GM12878 (cell line): Measurements from ENCODE around the gene KLHL2. TPM values are rescaled to one million over a fixed set of nuclear protein-coding genes. Genes with fewer than 3 reads are reported as not detected.
A peak's percentile ranks its signal among the peaks of the same experiment; 100 is the strongest.

ENCODE experiments used
- ATAC-seq: fragments of 200-7000 bp; cut with Tn5 transposase; 3 replicates; pipeline ENCODE4 v1.9.1; 2020; ENCODE audit warnings: mild to moderate bottlenecking, moderate library complexity
- BruUV-seq: library from RNA; stranded (reverse); fragments of 400-500 nt; replicated peaks from 2 replicates; lab custom pipeline; 2021; lab: Mats Ljungman, UMichigan
- CTCF ChIA-PET: fragments of 300-600 bp; sonication (Branson Sonifier 250); formaldehyde crosslinking; extraction: SDS; loops from one replicate; lab custom pipeline; 2021; ENCODE audit warnings: inconsistent platforms; lab: Yijun Ruan, JAX
- POLR2A ChIA-PET: fragments of 350-600 bp; formaldehyde crosslinking; extraction: SDS; loops from one replicate; lab custom pipeline; 2021; ENCODE audit warnings: inconsistent platforms; lab: Charles Lee
- RAD21 ChIA-PET: fragments of 300-600 bp; sonication (Branson Sonifier 250); formaldehyde crosslinking; loops from one replicate; lab custom pipeline; 2023; ENCODE audit warnings: antibody characterized with exemption; ENCODE audit not compliant: unreplicated experiment; lab: Charles Lee
- SMC1A ChIA-PET: fragments of 300-600 bp; sonication (Branson Sonifier 250); formaldehyde crosslinking; loops from one replicate; lab custom pipeline; 2023; ENCODE audit not compliant: unreplicated experiment, uncharacterized antibody; lab: Charles Lee
- DNase-seq: peaks from one replicate; pipeline ENCODE4 v3.0.0-alpha.2; 2011; ENCODE audit warnings: low read depth, low spot score
- FAIRE-seq: peaks from 3 replicates; lab custom pipeline; 2011; peaks lifted over from hg19 to GRCh38; lab: Jason Lieb, UNC
- H2AFZ ChIP-seq: 2 replicates; pipeline ENCODE4 v1.6.0; 2011; ENCODE audit warnings: low read depth, low read length, control low read depth; ENCODE audit not compliant: control insufficient read depth
- H3K27ac ChIP-seq: 2 replicates; pipeline ENCODE4 v1.5.1; 2011; ENCODE audit warnings: control low read depth; ENCODE audit not compliant: control insufficient read depth, insufficient read depth
- H3K27me3 ChIP-seq, 2 experiments: replicated peaks in 1 of 2; 2 replicates each; pipeline versions ENCODE4 v1.6.0 to v1.6.1; 2011; ENCODE audit warnings: low read length in 1 of 2; ENCODE audit not compliant: control insufficient read depth in 2 of 2, insufficient read depth in 2 of 2
- H3K36me3 ChIP-seq, 2 experiments: 2 replicates each; pipeline ENCODE4 v1.5.1; 2011; ENCODE audit warnings: low read length in 1 of 2; ENCODE audit not compliant: control insufficient read depth in 2 of 2, insufficient read depth in 2 of 2
- H3K4me1 ChIP-seq: 2 replicates; pipeline ENCODE4 v1.6.1; 2011; ENCODE audit warnings: mild to moderate bottlenecking, low read length, moderate library complexity, mixed read lengths; ENCODE audit not compliant: control insufficient read depth, insufficient read depth
- H3K4me2 ChIP-seq: 2 replicates; pipeline ENCODE4 v1.6.0; 2011; ENCODE audit warnings: control low read depth; ENCODE audit not compliant: control insufficient read depth, insufficient read depth
- H3K4me3 ChIP-seq: fragments of 200-600 bp; sonication (generic); 2 replicates; pipeline ENCODE4 v1.5.1; 2016
- H3K79me2 ChIP-seq: 2 replicates; pipeline ENCODE4 v1.6.0; 2011; ENCODE audit warnings: low read length; ENCODE audit not compliant: control insufficient read depth, insufficient read depth
- H3K9ac ChIP-seq: 2 replicates; pipeline ENCODE4 v1.8.0; 2011; ENCODE audit warnings: low read length, control low read depth, mixed read lengths; ENCODE audit not compliant: control insufficient read depth, insufficient read depth
- H3K9me3 ChIP-seq: replicated peaks from 3 replicates; pipeline ENCODE4 v1.5.1; 2011; ENCODE audit warnings: mild to moderate bottlenecking, low read length; ENCODE audit not compliant: control insufficient read depth, insufficient read depth
- H4K20me1 ChIP-seq: 2 replicates; pipeline ENCODE4 v1.6.0; 2011; ENCODE audit not compliant: control insufficient read depth, insufficient read depth
- CTCF ChIP-seq, 3 experiments: IDR thresholded peaks in 2 of 3; conservative IDR thresholded peaks in 1 of 3; 2 replicates each; pipeline ENCODE4 v1.5.1; 2011; ENCODE audit warnings: low read depth in 3 of 3, low read length in 3 of 3, mild to moderate bottlenecking in 3 of 3, control low read depth in 2 of 3, moderate library complexity in 2 of 3, inconsistent platforms in 1 of 3, mixed read lengths in 1 of 3; ENCODE audit not compliant: control insufficient read depth in 2 of 3, insufficient read depth in 1 of 3; ENCODE audit errors: extremely low read depth in 1 of 3
- CUX1 ChIP-seq: IDR thresholded peaks from 2 replicates; pipeline ENCODE4 v1.6.1; 2012; ENCODE audit warnings: improper control_type of control experiment, low read depth, low read length; ENCODE audit not compliant: insufficient replicate concordance
- ESRRA ChIP-seq: IDR thresholded peaks from 2 replicates; pipeline ENCODE4 v1.6.1; 2012; ENCODE audit warnings: mild to moderate bottlenecking, low read length, improper control_type of control experiment
- FOS ChIP-seq: IDR thresholded peaks from 3 replicates; pipeline ENCODE4 v1.6.1; 2011; ENCODE audit warnings: borderline replicate concordance; ENCODE audit not compliant: insufficient read length; ENCODE audit errors: extremely low read depth
- IKZF2 ChIP-seq, 2 experiments: fragments of 450-650 bp; IDR thresholded peaks; 2 replicates each; pipeline ENCODE4 v1.6.1; 2017; ENCODE audit warnings: mild to moderate bottlenecking in 2 of 2, moderate library complexity in 2 of 2
- JUND ChIP-seq: IDR thresholded peaks from 2 replicates; pipeline ENCODE4 v1.6.1; 2012; ENCODE audit warnings: low read depth, mild to moderate bottlenecking, low read length, improper control_type of control experiment, moderate library complexity
- PKNOX1 ChIP-seq: fragments of 450-650 bp; IDR thresholded peaks from 2 replicates; pipeline ENCODE4 v1.6.1; 2016; ENCODE audit warnings: mild to moderate bottlenecking
- SRF ChIP-seq, 2 experiments: IDR thresholded peaks; 2 replicates each; pipeline ENCODE4 v1.6.1; 2011; ENCODE audit warnings: low read depth in 2 of 2, low read length in 2 of 2, mild to moderate bottlenecking in 1 of 2, moderate library complexity in 1 of 2
- TARDBP ChIP-seq: IDR thresholded peaks from 2 replicates; pipeline ENCODE4 v1.6.1; 2016; ENCODE audit warnings: borderline replicate concordance
- TCF3 ChIP-seq: IDR thresholded peaks from 2 replicates; pipeline ENCODE4 v1.6.1; 2012; ENCODE audit warnings: low read depth, mild to moderate bottlenecking, low read length, borderline replicate concordance; ENCODE audit not compliant: insufficient read depth
- USF1 ChIP-seq: IDR thresholded peaks from 2 replicates; pipeline ENCODE4 v1.6.1; 2011; ENCODE audit warnings: borderline replicate concordance, low read depth, mild to moderate bottlenecking, moderate library complexity, mixed read lengths, low read length; ENCODE audit not compliant: insufficient read depth; ENCODE audit errors: extremely low read length
- ZBED1 ChIP-seq: IDR thresholded peaks from 2 replicates; pipeline ENCODE4 v1.6.1; 2016; ENCODE audit warnings: borderline replicate concordance
- WGBS: methylation state at CpG from one replicate; pipeline ENCODE4 v1.1.6; 2016; ENCODE audit warnings: low lambda C conversion rate; ENCODE audit not compliant: insufficient replicate concordance, insufficient coverage; ENCODE audit errors: missing lambda C conversion rate; 5-methylcytosine and 5-hydroxymethylcytosine counted together
- in situ Hi-C: fragments of 300-500 bp; cut with MboI; formaldehyde crosslinking; loops from 9 replicates; pipeline ENCODE4 v1.14.3; 2018; ENCODE audit warnings: mixed read lengths
- intact Hi-C: fragments of 100-400 bp; cut with micrococcal nuclease; formaldehyde crosslinking; loops from one replicate; pipeline ENCODE4 v1.14.2; 2022; ENCODE audit not compliant: unreplicated experiment
- polyA plus RNA-seq, 11 experiments: library from polyadenylated mRNA; depleted of rRNA in 4 of 11; unstranded in 6 of 11; stranded (reverse) in 5 of 11; fragments of >200 nt; fragmentation: Nextera tagmentation in 4 of 11; fragmentation: Illumina TruSeq in 1 of 11; extraction: Ambion mirVana in 4 of 11; extraction: Trizol in 1 of 11; gene quantifications; 1 replicate in 1 of 11; 2 replicates in 10 of 11; pipeline versions ENCODE4 v1.2.1 to v1.2.3, GENCODE V29; 2011 to 2016; ENCODE audit warnings: inconsistent platforms in 2 of 11, missing spikeins in 2 of 11, low read depth in 1 of 11
- total RNA-seq, 4 experiments: library from RNA; depleted of rRNA in 3 of 4; stranded (reverse); fragments of >200 nt in 3 of 4; fragmentation: Illumina TruSeq in 1 of 4; extraction: Trizol in 1 of 4; gene quantifications; 2 replicates each; pipeline versions ENCODE4 v1.2.1 to v1.2.3, GENCODE V29; 2013 to 2021

The KLHL2 gene
- total and polyA plus RNA-seq, 10 of the 15 experiments (the other 5 are each of a cell fraction or from before 2014, with no cell fraction given), result 4.8 to 22.8 (median 12.9) TPM

- Histone ChIP-seq H3K4me1 (peaks cover 12% of the 10 kb centered on the region), H3K4me2 (peak overlapping the region; percentile 71; the same call in 1 of the 2 replicates), H3K27me3 (no peaks in the 10 kb centered on the region), H3K36me3 (peaks cover 2 to 6% of the 10 kb centered on the region in 2 experiments; a peak in 3 of 4 replicates), H3K9me3 (no peaks in the 10 kb centered on the region; the same call in 2 of the 3 replicates), H3K9ac (no peak overlapping the region), H3K27ac (peak overlapping the region; percentile 70; the same call in 1 of the 2 replicates), H3K79me2 (no peaks in the 10 kb centered on the region), H4K20me1 (no peaks in the 10 kb centered on the region), H3K4me3 (0 out of 2 replicates have a peak overlapping the region, but pooled peaks have one; percentile 11), H2AFZ (0 out of 2 replicates have a peak overlapping the region, but pooled peaks have one; percentile 83)
- no TSS peak for BruUV-seq
- DNase-seq (no peak), ATAC-seq (0 out of 3 replicates have a peak, but pooled peaks have one; percentile 13), FAIRE-seq (no peak)
- POLR2A ChIA-PET, result interaction anchor here (0.7 to 1.1 kb wide), 5 partner anchors 13 to 45 kb away, joined by 3 to 5 read pairs (median 4); partner anchors contain the start of gene MSMO1
- intact Hi-C loops, result no loop called here
- SMC1A ChIA-PET, result interaction anchor here (1.1 to 2.7 kb wide), 3 partner anchors 11 to 163 kb away, joined by 3 to 10 read pairs (median 6); no protein-coding TSS in a partner anchor
- CTCF ChIA-PET, result interaction anchor here (0.6 to 2.4 kb wide), 4 partner anchors 18 to 163 kb away, joined by 3 to 7 read pairs (median 3); no protein-coding TSS in a partner anchor
- 76% methylated on average over 2 of the region's 2 CpGs for WGBS
- RAD21 ChIA-PET, result interaction anchor here (0.5 to 1.8 kb wide), 4 partner anchors 33 to 745 kb away, joined by 3 to 8 read pairs (median 6); partner anchors contain the start of gene MSMO1
- in situ Hi-C loops, result no loop called here
- TF ChIP-seq FOS, result no peak
- no peak for TF ChIP-seq ZBED1
- TF ChIP-seq USF1, result no peak
- no peak for TF ChIP-seq TCF3
- no peak for TF ChIP-seq PKNOX1
- TF ChIP-seq SRF (IDR thresholded peaks at IDR 0.05; ENCODE audit: low read depth in 2 of 2, low read length in 2 of 2), result no peak
- TF ChIP-seq TARDBP, result no peak
- TF ChIP-seq ESRRA, result no peak
- TF ChIP-seq JUND, result no peak
- no peak for TF ChIP-seq IKZF2 (IDR thresholded peaks at IDR 0.05)
- no peak for TF ChIP-seq CUX1
- TF ChIP-seq CTCF (IDR thresholded peaks at IDR 0.05 in 2 of 3, conservative IDR thresholded peaks at IDR 0.05 in 1 of 3; ENCODE audit: control insufficient read depth in 2 of 3, extremely low read depth in 1 of 3, insufficient read depth in 1 of 3, low read depth in 3 of 3, low read length in 3 of 3), result no peak
Observed at GRCh38 chr4:165293927-165294649, 86.7 kb downstream of the KLHL2 start.
